Kidney capillary endothelial cell (primary cell): ENCODE measurements around the gene SCAMP4.
"Not testable (repeated sequence)": the region's sequence is repeated elsewhere in the genome, so short reads cannot be mapped to it uniquely, and the experiment has no call there.

ENCODE experiments used
- DNase-seq: peaks from one replicate; pipeline ENCODE4 v3.0.0-alpha.2; 2018; ENCODE audit warnings: low spot score

The SCAMP4 gene

GRCh38 chr19:1882786-1883692 is 22.2 kb upstream of the SCAMP4 start:
- no peak for DNase-seq

- no peak for DNase-seq
These were observed 21.4 kb upstream of the SCAMP4 start for GRCh38 chr19:1883784-1884183.

GRCh38 chr19:1884291-1884718 is 20.9 kb upstream of the SCAMP4 start:
- no peak for DNase-seq

GRCh38 chr19:1884719-1885334 is 20.4 kb upstream of the SCAMP4 start:
- DNase-seq = no peak

- peak; percentile 93 for DNase-seq
These were observed 19.6 kb upstream of the SCAMP4 start, which contains the start of gene ABHD17A for GRCh38 chr19:1885398-1886119. Gene ABHD17A, minus strand, starts transcription at chr19:1885496. Its CDS starts 3,930 bp downstream, at chr19:1881566.

GRCh38 chr19:1886360-1886759 is 18.8 kb upstream of the SCAMP4 start:
- DNase-seq = not testable (repeated sequence)

- no peak for DNase-seq
These were observed 16.8 kb upstream of the SCAMP4 start for GRCh38 chr19:1888385-1888784.

GRCh38 chr19:1889907-1890306 is 15.3 kb upstream of the SCAMP4 start:
- DNase-seq = no peak

GRCh38 chr19:1893791-1894190 is 11.4 kb upstream of the SCAMP4 start:
- DNase-seq = no peak

GRCh38 chr19:1896508-1896907 is 8.7 kb upstream of the SCAMP4 start:
- DNase-seq = no peak

- no peak for DNase-seq
These were observed 3.2 kb upstream of the SCAMP4 start for GRCh38 chr19:1901940-1902404.

- DNase-seq = no peak
These were observed 2.3 kb upstream of the SCAMP4 start for GRCh38 chr19:1902923-1903322.

GRCh38 chr19:1904860-1905109 is 414 bp upstream of the SCAMP4 start:
- DNase-seq = no peak

- no peak for DNase-seq
These were observed 720 bp downstream of the SCAMP4 start for GRCh38 chr19:1905863-1906375.

- no peak for DNase-seq
These were observed 1.9 kb downstream of the SCAMP4 start for GRCh38 chr19:1906985-1907562.

GRCh38 chr19:1907563-1908363 is 2.6 kb downstream of the SCAMP4 start:
- DNase-seq = no peak

GRCh38 chr19:1908364-1908678 is 3.1 kb downstream of the SCAMP4 start:
- no peak for DNase-seq

GRCh38 chr19:1909761-1910080 is 4.5 kb downstream of the SCAMP4 start:
- DNase-seq = no peak

GRCh38 chr19:1910177-1910576 is 5.0 kb downstream of the SCAMP4 start:
- DNase-seq = no peak

- no peak for DNase-seq
These were observed 5.9 kb downstream of the SCAMP4 start for GRCh38 chr19:1911098-1911497.

- DNase-seq = no peak
These were observed 6.8 kb downstream of the SCAMP4 start for GRCh38 chr19:1911995-1912394.
